Measurements from ENCODE around the gene PLPPR3. TPM values are rescaled to one million over a fixed set of nuclear protein-coding genes. Genes with fewer than 3 reads are reported as not detected.
"Not testable (repeated sequence)": the region's sequence is repeated elsewhere in the genome, so short reads cannot be mapped to it uniquely, and the experiment has no call there.

PLPPR3 gene
- total and polyA plus RNA-seq, 2 experiments from 2014 or later = 65.7 to 88.2 TPM

DNA sequence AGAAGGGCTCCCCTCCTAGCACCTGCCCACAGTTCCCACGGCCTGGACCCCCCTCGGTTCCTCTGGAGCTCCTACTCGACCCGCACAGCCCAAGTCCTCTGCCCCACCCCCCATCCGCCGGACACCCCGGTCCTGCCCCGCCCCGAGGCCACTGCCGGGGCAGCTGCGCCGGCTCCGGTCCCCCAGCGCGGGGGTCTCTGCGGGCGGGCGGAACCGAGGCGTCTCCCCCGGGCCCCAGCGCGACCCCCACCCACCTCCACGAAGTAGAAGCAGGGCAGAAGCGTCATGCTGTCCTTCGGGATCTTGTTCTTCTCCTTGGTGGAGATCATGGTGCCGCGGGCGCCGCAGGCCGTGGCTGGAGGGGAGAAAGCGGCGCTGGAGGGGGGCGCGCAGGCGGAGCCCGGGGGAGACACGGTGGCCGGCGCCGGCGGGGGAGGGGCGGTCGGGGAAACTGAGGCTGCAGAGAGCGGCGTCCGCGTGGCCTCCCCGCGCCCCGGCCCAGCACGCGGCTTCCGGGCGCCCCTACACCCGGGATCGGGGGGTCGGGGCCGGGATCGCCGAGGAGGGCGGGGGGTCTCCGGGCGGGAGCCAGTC lies 427 bp downstream of the PLPPR3 start:
- H3K4me3 ChIP-seq = peak overlapping the region; percentile 97
- peak overlapping the region; percentile 45 for H3K27ac ChIP-seq
- TF ChIP-seq, protein P1, sequence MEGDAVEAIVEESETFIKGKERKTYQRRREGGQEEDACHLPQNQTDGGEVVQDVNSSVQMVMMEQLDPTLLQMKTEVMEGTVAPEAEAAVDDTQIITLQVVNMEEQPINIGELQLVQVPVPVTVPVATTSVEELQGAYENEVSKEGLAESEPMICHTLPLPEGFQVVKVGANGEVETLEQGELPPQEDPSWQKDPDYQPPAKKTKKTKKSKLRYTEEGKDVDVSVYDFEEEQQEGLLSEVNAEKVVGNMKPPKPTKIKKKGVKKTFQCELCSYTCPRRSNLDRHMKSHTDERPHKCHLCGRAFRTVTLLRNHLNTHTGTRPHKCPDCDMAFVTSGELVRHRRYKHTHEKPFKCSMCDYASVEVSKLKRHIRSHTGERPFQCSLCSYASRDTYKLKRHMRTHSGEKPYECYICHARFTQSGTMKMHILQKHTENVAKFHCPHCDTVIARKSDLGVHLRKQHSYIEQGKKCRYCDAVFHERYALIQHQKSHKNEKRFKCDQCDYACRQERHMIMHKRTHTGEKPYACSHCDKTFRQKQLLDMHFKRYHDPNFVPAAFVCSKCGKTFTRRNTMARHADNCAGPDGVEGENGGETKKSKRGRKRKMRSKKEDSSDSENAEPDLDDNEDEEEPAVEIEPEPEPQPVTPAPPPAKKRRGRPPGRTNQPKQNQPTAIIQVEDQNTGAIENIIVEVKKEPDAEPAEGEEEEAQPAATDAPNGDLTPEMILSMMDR (IDR thresholded peaks at IDR 0.05; ENCODE audit: low read depth, low read length) = no peak
- peak in 1 of 2 donors; percentile 69 for DNase-seq (ENCODE audit: low read depth in 1 of 2, low spot score in 1 of 2)
- no peaks in the 10 kb centered on the region for H3K4me1 ChIP-seq (ENCODE audit: low read depth)
- no peaks in the 10 kb centered on the region for H3K27me3 ChIP-seq
- H3K9me3 ChIP-seq (ENCODE audit: low read depth) = no peaks in the 10 kb centered on the region
- no peaks in the 10 kb centered on the region for H3K36me3 ChIP-seq

DNA sequence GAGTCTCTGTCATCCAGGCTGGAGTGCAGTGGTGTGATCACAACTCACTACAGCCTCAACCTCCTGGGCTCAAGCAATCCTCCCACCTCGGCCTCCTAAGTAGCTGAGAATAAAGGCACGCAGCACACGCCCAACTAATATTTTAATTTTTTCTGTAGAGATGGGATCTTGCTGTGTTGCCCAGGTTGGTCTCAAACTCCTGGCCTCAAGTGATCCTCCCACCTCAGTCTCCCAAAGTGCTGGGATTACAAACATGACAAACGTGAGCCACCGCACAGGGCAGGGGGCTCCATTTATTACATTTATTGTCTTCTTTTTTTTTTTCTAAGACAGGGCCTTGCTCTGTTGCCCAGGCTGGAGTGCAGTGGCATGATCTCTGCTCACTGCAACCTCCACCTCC lies 1.5 kb downstream of the PLPPR3 start:
- H3K4me1 ChIP-seq (ENCODE audit: low read depth); H3K4me3 ChIP-seq; DNase-seq (ENCODE audit: low read depth in 1 of 2, low spot score in 1 of 2); H3K27me3 ChIP-seq; H3K9me3 ChIP-seq (ENCODE audit: low read depth); H3K36me3 ChIP-seq; H3K27ac ChIP-seq: not testable (repeated sequence)

DNA sequence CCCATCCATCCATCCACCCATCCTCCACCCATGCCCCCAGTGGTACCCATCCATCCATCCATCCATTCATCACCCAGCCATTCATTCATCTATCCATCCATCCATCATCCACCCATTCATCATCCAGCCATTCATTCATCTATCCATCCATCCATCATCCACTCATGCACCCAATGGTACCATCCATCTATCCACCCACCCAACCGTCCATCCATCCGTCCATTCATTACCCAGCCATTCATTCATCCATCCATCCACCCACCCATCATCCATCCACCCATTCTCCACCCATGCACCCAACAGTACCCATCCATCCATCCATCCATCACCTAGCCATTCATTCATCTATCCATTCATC lies 5.3 kb downstream of the PLPPR3 start:
- Histone ChIP-seq H3K4me1 (ENCODE audit: low read depth) (no peaks in the 10 kb centered on the region), H3K27me3 (no peaks in the 10 kb centered on the region), H3K9me3 (ENCODE audit: low read depth) (no peaks in the 10 kb centered on the region), H3K4me3 (no peak overlapping the region), H3K27ac (no peak overlapping the region), H3K36me3 (peaks cover 16% of the 10 kb centered on the region)
- DNase-seq (ENCODE audit: low read depth in 1 of 2, low spot score in 1 of 2) = no peak
- TF ChIP-seq, protein P1 (IDR thresholded peaks at IDR 0.05; ENCODE audit: low read depth, low read length) = no peak

DNA sequence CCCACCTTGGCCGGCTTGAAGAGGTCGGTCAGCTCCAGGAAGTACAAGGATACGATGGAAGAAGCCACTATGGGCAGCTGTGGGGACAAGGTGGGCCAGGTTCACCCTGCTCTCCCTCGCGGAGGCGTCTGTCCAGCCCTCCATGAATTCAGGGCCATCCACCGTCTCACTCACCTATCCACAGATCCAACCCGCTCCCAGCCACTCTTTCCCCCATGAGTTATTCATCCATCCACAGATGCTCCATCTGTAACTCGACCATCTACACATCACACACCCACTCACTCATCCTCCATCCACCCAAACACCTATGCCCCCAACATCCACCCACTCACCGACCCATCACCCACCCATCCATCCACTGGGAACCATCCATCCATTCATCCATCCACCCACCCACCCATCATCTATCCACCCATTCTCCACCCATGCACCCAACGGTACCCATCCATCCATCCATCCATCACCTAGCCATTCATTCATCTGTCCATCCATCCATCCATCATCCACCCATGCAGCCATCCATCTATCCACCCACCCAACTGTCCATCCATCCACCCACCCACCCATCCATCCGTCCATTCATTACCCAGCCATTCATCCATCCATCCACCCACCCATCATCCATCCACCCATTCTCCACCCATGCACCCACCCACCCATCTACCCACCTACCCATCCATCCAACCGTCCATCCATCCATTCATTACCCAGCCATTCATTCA lies 5.8 kb downstream of the PLPPR3 start:
- TF ChIP-seq, protein P1 (IDR thresholded peaks at IDR 0.05; ENCODE audit: low read depth, low read length) = no peak
- no peaks in the 10 kb centered on the region for H3K4me1 ChIP-seq (ENCODE audit: low read depth)
- H3K27me3 ChIP-seq = no peaks in the 10 kb centered on the region
- H3K27ac ChIP-seq = no peak overlapping the region
- no peak for DNase-seq (ENCODE audit: low read depth in 1 of 2, low spot score in 1 of 2)
- H3K4me3 ChIP-seq = no peak overlapping the region
- no peaks in the 10 kb centered on the region for H3K9me3 ChIP-seq (ENCODE audit: low read depth)
- peaks cover 22% of the 10 kb centered on the region for H3K36me3 ChIP-seq

DNA sequence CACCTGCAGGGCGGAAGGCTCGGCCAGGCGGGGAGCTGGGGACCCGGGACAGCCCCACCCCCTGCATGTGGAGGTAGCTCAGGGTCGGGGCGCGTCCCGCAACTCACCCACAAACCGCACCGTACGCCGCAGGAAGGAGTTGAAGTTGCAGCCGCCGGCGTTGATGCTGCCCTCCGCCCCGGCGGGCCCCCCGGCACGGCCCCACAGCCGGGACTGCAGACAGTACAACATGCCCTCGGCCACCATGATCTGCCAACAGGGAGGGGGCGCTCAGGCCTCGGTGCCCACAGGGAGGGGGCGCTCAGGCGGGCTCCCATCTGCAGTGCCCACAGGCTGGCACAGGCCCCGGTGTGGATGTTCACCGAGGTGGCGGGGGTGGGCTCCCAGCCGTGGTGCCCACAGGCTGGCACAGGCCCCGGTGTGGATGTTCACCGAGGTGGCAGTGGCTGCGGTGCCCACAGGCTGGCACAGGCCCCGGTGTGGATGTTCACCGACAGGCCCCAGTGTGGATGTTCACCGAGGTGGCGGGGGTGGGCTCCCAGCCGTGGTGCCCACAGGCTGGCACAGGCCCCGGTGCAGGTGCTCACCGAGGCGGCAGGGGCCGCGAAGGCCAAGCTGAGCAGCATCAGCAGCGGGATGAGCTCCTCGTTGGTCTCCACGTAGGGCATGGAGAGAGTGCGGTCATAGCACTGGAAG lies 6.5 kb downstream of the PLPPR3 start:
- DNase-seq (ENCODE audit: low read depth in 1 of 2, low spot score in 1 of 2) = no peak
- peaks cover 29% of the 10 kb centered on the region for H3K36me3 ChIP-seq
- TF ChIP-seq, protein P1 (IDR thresholded peaks at IDR 0.05; ENCODE audit: low read depth, low read length) = no peak
- no peaks in the 10 kb centered on the region for H3K9me3 ChIP-seq (ENCODE audit: low read depth)
- H3K4me3 ChIP-seq = no peak overlapping the region
- no peaks in the 10 kb centered on the region for H3K4me1 ChIP-seq (ENCODE audit: low read depth)
- no peaks in the 10 kb centered on the region for H3K27me3 ChIP-seq
- no peak overlapping the region for H3K27ac ChIP-seq

Data from cardiac muscle cell (in vitro differentiated cells and primary cell).